HG03139 (cell line): ENCODE measurements around the gene GINS2.

Source experiments
- ATAC-seq: cut with Tn5 transposase; IDR thresholded peaks from one replicate; pipeline ENCODE4 v1.9.1; 2021; ENCODE audit not compliant: unreplicated experiment

GINS2 gene

GRCh38 chr16:85628265-85628556, 60.5 kb downstream of the GINS2 start:
- no peak for ATAC-seq

DNA sequence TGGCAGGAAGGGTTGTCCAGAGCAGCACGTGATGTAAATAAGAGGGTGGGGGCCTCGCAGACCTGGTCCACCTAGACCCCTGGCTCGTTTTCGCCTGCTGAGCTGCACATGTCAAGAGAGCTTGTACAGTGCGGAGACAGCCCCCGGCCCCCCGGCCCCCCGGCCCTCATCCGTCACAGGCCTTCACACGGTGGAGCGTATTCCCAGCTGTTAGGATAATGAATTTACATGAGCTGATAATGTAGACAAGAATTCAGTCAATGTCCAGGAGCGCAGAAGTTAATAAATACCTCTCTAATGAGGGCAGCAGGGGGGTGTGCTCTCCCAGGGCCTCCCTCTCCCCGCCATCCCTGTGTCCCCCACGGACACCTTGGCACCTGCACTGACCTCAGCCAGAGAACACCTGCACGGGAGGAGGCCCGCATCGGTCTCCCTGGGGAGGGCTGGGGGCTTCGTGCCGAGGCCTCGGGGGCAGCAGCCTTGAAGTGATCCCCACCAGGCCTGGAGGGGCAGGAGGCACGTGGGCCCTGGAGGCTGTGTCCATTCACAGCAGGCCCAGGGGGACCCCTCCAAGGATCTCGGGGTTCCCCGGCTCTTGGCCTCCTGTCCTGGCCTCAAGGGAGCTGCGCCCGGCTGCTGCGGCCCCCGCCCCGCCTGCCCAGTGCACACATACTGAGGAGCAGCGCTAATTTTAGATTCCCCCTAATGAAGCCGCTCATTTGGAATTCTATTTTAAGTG, 61.1 kb downstream of the GINS2 start:
- ATAC-seq = no peak

- no peak for ATAC-seq
Measured at GRCh38 chr16:85627089-85627488, 61.7 kb downstream of the GINS2 start.
